Ishikawa (cell line): ENCODE results near the gene HLA-G.
A peak's percentile ranks its signal among the peaks of the same experiment; 100 is the strongest.

ENCODE experiments used
- CEBPB ChIP-seq: IDR thresholded peaks from 2 replicates; pipeline ENCODE4 v1.6.1; 2012
- CREB1 ChIP-seq: IDR thresholded peaks from 2 replicates; pipeline ENCODE4 v1.6.1; 2012; ENCODE audit warnings: low read depth
- EGR1 ChIP-seq: IDR thresholded peaks from 2 replicates; pipeline ENCODE4 v1.6.1; 2012
- EP300 ChIP-seq: IDR thresholded peaks from 2 replicates; pipeline ENCODE4 v1.6.1; 2012; ENCODE audit warnings: borderline replicate concordance
- FOXM1 ChIP-seq: IDR thresholded peaks from 2 replicates; pipeline ENCODE4 v1.6.1; 2012; ENCODE audit warnings: low read depth, borderline replicate concordance
- NFIC ChIP-seq: IDR thresholded peaks from 2 replicates; pipeline ENCODE4 v1.6.1; 2012
- RAD21 ChIP-seq: IDR thresholded peaks from 2 replicates; pipeline ENCODE4 v1.6.1; 2012; ENCODE audit warnings: low read depth
- TCF12 ChIP-seq: IDR thresholded peaks from 2 replicates; pipeline ENCODE4 v1.6.1; 2012; ENCODE audit warnings: low read depth
- TEAD4 ChIP-seq: IDR thresholded peaks from 2 replicates; pipeline ENCODE4 v1.6.1; 2012
- YY1 ChIP-seq: IDR thresholded peaks from 2 replicates; pipeline ENCODE4 v1.6.1; 2012; ENCODE audit warnings: low read depth
- ZBTB7A ChIP-seq: IDR thresholded peaks from 2 replicates; pipeline ENCODE4 v1.6.1; 2012; ENCODE audit warnings: low read depth
- TF ChIP-seq, protein P1 (sequence below): IDR thresholded peaks from 2 replicates; pipeline ENCODE4 v1.6.1; 2012
- TF ChIP-seq, protein P2 (sequence below): IDR thresholded peaks from 2 replicates; pipeline ENCODE4 v1.6.1; 2012
- TF ChIP-seq, protein P3 (sequence below): IDR thresholded peaks from 2 replicates; pipeline ENCODE4 v1.6.1; 2012; ENCODE audit warnings: low read depth, mild to moderate bottlenecking

Gene HLA-G

DNA sequence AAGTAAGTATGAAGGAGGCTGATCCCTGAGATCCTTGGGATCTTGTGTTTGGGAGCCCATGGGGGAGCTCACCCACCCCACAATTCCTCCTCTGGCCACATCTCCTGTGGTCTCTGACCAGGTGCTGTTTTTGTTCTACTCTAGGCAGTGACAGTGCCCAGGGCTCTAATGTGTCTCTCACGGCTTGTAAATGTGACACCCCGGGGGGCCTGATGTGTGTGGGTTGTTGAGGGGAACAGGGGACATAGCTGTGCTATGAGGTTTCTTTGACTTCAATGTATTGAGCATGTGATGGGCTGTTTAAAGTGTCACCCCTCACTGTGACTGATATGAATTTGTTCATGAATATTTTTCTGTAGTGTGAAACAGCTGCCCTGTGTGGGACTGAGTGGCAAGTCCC, 2.8 kb downstream of the HLA-G start:
- no peak for TF ChIP-seq CREB1
- TF ChIP-seq NFIC, result no peak
- TF ChIP-seq TEAD4, result no peak
- TF ChIP-seq, protein P1, sequence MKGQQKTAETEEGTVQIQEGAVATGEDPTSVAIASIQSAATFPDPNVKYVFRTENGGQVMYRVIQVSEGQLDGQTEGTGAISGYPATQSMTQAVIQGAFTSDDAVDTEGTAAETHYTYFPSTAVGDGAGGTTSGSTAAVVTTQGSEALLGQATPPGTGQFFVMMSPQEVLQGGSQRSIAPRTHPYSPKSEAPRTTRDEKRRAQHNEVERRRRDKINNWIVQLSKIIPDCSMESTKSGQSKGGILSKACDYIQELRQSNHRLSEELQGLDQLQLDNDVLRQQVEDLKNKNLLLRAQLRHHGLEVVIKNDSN, result no peak
- TF ChIP-seq RAD21, result no peak
- no peak for TF ChIP-seq YY1

DNA sequence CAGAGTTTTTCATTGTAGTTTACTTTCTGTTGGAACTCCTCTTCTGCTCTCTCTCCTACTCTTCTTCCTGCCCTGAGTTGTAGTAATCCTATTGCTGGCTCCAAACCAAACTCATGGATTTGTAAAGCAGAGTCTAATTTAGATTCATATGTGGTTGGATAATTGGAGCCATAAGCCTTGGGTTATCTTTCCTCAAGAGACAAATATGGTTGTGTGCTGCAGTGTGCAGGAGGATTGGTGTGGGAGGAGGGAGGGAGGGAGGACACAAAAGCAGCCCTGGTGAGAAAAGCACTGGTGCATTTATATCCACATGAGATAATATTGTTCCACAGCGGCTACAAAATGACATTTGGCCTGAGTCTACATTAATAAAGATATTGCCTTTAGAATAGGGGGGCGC, 4.2 kb downstream of the HLA-G start:
- TF ChIP-seq FOXM1, result no peak
- TF ChIP-seq, protein P2, sequence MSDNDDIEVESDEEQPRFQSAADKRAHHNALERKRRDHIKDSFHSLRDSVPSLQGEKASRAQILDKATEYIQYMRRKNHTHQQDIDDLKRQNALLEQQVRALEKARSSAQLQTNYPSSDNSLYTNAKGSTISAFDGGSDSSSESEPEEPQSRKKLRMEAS, result no peak
- no peak for TF ChIP-seq ZBTB7A
- TF ChIP-seq TEAD4, result no peak
- no peak for TF ChIP-seq NFIC
- TF ChIP-seq TCF12, result no peak

DNA sequence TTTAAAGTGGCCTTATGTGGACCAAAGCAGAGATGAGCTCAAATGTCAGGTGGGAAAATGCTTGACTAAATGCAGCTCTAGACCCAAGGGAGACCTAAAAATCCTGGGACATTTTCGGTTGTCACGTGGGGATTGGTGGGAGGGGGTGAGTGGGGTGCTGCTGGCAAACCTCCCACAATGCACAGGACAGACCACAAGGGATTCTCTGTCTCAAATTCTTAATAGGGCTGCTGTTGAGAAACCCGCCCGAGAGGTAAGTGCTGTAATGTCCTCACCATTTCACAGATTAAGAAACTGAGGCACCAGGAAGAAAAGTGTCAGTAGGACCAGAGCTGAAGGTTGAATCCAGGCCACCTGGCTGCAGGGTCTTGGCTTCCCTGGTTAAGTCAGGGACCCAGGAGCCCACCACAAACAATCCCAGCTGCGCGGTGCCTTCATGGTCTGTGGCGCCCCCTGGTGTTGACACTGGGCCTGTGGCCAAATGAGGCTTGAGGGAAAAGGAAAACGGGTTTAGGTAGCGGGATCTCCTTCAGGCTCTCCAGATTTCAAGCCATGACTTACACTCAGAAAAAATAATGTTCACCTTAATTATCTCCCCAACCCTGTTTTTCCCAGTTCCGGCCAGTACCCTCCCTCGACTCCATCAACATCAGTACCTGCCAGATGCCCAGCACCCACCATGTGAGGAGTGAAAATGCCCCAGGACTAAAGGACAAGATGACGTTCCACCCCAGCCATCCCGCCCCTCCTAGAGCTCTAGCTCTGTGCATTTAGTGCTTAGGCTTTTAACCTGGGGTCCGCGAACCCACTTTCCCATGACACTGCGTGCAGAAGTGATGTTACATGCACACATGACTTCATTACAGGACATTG, 7.2 kb downstream of the HLA-G start:
- TF ChIP-seq TEAD4, result no peak
- TF ChIP-seq RAD21, result peak; percentile 85

DNA sequence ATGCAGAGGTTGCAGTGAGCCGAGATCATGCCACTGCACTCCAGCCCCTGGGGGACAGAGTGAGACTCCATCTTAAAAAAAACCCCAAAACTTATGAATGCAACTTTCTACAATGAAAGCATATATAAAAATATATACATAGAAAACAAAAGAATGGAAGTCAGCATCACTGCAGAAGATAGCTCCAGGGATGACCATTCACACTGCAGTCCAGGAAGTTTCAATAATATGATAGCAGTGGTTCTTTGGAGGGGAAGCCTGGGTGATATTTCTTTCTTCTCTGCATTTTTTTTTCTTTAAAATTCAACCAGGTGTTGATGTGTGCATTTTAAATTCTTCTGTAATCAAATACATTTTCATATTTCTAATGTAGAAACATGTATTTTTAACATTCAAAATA, 12.3 kb downstream of the HLA-G start:
- no peak for TF ChIP-seq EP300
- TF ChIP-seq, protein P3, sequence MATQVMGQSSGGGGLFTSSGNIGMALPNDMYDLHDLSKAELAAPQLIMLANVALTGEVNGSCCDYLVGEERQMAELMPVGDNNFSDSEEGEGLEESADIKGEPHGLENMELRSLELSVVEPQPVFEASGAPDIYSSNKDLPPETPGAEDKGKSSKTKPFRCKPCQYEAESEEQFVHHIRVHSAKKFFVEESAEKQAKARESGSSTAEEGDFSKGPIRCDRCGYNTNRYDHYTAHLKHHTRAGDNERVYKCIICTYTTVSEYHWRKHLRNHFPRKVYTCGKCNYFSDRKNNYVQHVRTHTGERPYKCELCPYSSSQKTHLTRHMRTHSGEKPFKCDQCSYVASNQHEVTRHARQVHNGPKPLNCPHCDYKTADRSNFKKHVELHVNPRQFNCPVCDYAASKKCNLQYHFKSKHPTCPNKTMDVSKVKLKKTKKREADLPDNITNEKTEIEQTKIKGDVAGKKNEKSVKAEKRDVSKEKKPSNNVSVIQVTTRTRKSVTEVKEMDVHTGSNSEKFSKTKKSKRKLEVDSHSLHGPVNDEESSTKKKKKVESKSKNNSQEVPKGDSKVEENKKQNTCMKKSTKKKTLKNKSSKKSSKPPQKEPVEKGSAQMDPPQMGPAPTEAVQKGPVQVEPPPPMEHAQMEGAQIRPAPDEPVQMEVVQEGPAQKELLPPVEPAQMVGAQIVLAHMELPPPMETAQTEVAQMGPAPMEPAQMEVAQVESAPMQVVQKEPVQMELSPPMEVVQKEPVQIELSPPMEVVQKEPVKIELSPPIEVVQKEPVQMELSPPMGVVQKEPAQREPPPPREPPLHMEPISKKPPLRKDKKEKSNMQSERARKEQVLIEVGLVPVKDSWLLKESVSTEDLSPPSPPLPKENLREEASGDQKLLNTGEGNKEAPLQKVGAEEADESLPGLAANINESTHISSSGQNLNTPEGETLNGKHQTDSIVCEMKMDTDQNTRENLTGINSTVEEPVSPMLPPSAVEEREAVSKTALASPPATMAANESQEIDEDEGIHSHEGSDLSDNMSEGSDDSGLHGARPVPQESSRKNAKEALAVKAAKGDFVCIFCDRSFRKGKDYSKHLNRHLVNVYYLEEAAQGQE, result peak; percentile 72

DNA sequence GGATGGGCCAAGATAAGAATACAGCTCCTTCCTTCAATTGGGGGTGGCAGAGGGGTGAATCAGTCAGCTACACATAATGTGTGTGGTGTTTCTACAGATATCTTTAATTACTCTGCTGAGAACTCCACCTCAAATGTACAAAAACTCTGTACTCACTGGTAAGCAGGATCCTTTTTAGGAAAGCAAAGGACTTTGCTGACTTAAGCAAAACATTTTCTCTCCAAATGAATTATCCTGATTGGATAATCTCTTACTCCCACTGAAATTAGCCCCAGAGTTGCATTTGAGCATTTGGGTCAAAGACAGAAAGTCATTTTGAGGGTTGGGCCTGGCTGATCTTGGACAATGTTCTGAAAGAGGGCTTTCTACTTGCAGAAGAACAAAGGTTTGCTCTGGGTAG, 13.4 kb downstream of the HLA-G start:
- TF ChIP-seq EGR1 (no peak), FOXM1 (no peak), NFIC (no peak), EP300 (no peak), YY1 (no peak), TCF12 (no peak), ZBTB7A (no peak), CREB1 (no peak), RAD21 (no peak), CEBPB (no peak), TEAD4 (no peak)
- TF ChIP-seq, protein P3, result no peak
- TF ChIP-seq, protein P2, result no peak
- TF ChIP-seq, protein P1, result no peak

DNA sequence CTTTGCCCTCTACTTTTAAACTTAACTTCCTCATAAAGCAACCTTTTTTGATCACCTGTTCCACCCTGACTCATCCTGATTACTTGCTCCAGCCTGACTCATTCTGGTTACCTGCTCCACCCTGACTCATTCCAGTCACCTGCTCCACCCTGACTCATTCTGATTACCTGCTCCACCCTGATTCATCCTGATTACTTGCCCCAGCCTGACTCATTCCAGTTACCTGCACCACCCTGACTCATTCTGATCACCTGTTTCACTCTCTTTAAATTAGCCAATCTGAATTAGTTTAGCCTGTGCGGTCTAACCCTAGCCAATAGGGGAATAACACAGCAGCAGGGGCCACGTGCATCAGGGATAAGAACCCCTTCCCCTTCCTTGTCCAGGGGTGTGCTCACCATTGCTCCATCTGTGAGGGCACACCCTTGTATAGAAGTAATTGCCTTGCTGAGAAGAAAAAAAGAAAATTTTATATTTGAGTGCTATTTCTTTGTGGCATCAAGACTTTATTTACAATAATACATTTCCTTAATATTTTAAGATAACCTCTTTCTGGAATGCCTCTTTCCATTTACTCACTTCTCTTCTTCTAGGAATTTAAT, 17.9 kb downstream of the HLA-G start:
- no peak for TF ChIP-seq CEBPB
- no peak for TF ChIP-seq EGR1
